ENCODE measurements around the gene DPRX.
"Not testable (repeated sequence)": the region's sequence is repeated elsewhere in the genome, so short reads cannot be mapped to it uniquely, and the experiment has no call there.

Gene DPRX

DNA sequence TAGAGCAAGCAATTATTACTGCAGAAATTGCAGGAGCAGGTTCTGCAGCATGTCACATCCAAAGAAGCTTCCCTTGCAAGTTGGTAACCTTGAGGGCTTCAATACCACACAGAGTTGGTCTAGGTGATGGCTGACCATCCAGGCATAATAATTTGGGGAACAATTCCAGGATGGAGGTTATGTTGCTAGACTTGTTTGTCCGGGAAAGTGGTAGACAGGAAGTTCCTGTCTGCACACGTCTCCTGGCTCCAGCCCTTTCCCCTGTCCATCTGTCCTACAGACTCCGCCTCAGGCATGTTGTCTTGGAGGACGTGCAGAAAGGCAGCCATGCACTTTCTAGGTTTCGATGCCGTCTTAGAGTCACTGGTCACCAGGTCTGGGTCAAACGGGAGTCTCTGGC, 26.0 kb downstream of the DPRX start:
- no peaks in the 10 kb centered on the region for H3K27me3 Mint-ChIP-seq
- CTCF ChIA-PET: no interaction called here
- DNase-seq: no peak

DNA sequence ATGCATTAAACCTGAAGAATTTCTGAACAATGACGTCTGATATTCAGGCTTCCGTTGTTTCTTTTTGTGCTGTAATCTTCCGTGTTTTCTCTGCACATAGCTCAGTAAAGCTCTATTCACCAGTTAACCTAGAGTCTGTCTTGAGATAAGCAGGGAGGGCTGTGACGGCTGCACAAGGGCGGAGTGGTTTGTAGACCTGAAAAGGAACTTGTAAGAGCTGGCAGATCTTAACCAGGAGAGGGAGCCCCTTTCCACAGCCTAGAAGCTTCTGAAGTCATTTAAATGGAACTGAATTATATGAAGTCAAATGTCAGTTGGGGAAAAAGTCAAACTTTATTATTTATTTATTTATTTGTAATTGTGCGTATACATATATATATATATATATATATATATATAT, 27.5 kb downstream of the DPRX start:
- H3K9me3 Mint-ChIP-seq: peaks cover 46% of the 10 kb centered on the region
- no peaks in the 10 kb centered on the region for H3K27me3 Mint-ChIP-seq
- no peaks in the 10 kb centered on the region for H3K36me3 Mint-ChIP-seq
- no peak for DNase-seq
- CTCF ChIA-PET: interaction anchor here (0.6 kb wide), 1 partner anchor 321 kb away, joined by 7 read pairs; no protein-coding TSS in a partner anchor
- H3K4me1 Mint-ChIP-seq: no peaks in the 10 kb centered on the region
- H3K27ac Mint-ChIP-seq: no peak overlapping the region
- H3K4me3 Mint-ChIP-seq: no peak overlapping the region

More for the DNA sequence above, 26.0 kb downstream of the DPRX start:
- Mint-ChIP-seq H3K4me1 (no peaks in the 10 kb centered on the region), H3K4me3 (no peak overlapping the region), H3K36me3 (peaks cover under 1% of the 10 kb centered on the region), H3K9me3 (peaks cover 43% of the 10 kb centered on the region), H3K27ac (no peak overlapping the region)

DNA sequence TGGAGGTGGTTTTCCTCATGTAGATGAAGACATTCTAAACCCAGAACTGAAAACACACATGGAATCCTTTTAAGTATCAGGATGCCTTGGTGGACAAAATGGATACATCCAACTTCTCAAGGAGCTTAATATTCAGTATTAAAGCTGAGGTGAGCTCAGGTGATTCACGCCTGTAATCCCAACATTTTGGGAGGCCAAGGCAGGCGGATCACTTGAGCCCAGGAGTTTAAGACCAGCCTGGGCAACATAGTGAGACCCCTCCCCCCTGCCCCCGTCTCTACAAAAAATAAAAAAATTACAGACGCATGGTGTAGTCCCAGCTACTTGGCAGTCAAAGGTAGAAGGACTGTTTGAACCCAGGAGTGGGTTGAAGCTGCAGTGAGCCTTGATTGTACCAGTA, 28.8 kb downstream of the DPRX start:
- Mint-ChIP-seq H3K27ac (no peak overlapping the region), H3K9me3 (peaks cover 41% of the 10 kb centered on the region), H3K4me3 (no peak overlapping the region), H3K36me3 (no peaks in the 10 kb centered on the region), H3K4me1 (no peaks in the 10 kb centered on the region), H3K27me3 (no peaks in the 10 kb centered on the region)
- DNase-seq: no peak
- CTCF ChIA-PET: no interaction called here

DNA sequence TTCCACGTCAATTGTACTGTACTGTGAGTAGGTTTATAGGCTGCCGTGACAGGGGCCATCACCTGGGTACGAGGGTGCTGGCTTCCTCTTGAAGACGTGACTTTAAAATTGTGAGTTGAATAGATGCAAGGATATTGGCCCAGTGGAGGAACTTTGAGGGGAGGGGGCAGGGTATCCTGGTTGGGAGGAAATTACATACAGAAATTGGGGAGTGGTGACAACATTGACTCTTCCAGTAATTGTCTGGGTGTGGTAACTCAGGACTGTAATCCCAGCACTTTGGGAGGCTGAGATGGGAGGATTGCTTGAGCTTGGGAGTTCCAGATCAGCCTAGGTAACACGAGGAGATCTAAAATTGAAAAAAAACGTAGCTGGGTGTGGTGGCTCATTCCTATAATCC, 30.4 kb downstream of the DPRX start:
- peaks cover 37% of the 10 kb centered on the region for H3K9me3 Mint-ChIP-seq
- H3K36me3 Mint-ChIP-seq: no peaks in the 10 kb centered on the region
- H3K27me3 Mint-ChIP-seq: no peaks in the 10 kb centered on the region
- CTCF ChIA-PET: no interaction called here
- no peak overlapping the region for H3K27ac Mint-ChIP-seq
- no peak for DNase-seq
- H3K4me1 Mint-ChIP-seq: no peaks in the 10 kb centered on the region
- H3K4me3 Mint-ChIP-seq: no peak overlapping the region

DNA sequence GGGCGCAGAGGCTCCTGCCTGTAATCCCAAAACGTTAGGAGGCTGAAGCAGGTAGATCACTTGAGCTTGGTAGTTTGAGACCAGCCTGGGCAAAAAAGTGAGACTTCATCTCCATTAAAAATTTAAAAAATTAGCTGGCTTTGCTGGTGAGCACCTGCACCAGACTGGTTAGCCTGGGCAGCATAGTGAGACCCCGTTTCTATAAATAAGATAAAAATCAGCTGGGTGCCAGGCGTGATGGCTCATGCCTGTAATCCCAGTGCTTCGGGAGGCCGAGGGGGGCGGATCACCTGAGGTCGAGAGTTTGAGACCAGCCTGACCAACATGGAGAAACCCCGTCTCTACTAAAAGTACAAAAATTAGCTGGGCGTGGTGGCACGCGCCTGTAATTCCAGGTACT, 32.4 kb downstream of the DPRX start:
- H3K27ac Mint-ChIP-seq: no peak overlapping the region
- no peaks in the 10 kb centered on the region for H3K36me3 Mint-ChIP-seq
- peaks cover 23% of the 10 kb centered on the region for H3K9me3 Mint-ChIP-seq
- no peak for DNase-seq
- CTCF ChIA-PET: no interaction called here
- no peak overlapping the region for H3K4me3 Mint-ChIP-seq
- no peaks in the 10 kb centered on the region for H3K4me1 Mint-ChIP-seq
- H3K27me3 Mint-ChIP-seq: no peaks in the 10 kb centered on the region

DNA sequence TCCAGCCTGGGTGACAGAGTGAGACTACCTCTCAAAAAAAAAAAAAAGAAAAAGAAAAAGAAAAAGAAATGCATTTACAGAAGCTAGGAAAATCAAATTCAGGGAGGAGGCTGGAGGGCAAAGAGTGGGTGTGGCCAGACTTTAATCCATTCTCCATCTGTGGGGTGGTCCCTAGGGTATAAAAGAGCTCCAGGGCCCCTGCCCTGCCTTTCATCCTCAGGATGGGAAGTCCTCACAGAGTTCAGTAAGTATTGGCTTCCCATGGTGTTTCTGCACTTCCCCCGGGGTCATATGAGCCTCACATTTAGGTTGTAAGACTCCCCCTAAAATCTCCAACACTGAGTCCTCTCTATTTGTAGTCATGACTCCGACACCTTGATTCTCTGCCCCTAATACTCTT, 33.0 kb downstream of the DPRX start:
- H3K27ac Mint-ChIP-seq: no peak overlapping the region
- no peaks in the 10 kb centered on the region for H3K27me3 Mint-ChIP-seq

DNA sequence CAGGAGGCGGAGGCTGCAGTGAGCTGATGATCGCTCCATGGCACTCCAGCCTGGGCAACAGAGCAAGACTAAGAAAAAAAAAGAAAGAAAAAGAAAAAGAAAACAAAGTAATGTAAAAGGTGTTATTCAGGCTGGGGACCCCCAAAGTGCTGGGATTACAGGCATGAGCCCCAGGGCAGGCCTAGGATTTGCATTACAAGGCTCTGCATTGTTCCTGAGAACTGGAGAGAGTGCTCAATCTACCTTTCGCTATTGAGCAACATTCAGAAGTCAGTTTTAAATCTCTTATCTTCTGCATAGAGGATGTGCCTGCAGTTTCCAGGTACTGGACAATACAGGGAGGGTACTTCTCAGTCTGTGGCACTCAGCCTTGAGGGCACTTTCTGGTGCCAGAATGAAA, 34.5 kb downstream of the DPRX start:
- H3K4me3 Mint-ChIP-seq, H3K36me3 Mint-ChIP-seq, CTCF ChIA-PET, H3K27me3 Mint-ChIP-seq, H3K27ac Mint-ChIP-seq, DNase-seq, H3K4me1 Mint-ChIP-seq: not testable (repeated sequence)
- peaks cover 19% of the 10 kb centered on the region for H3K9me3 Mint-ChIP-seq

More for the DNA sequence above, 33.0 kb downstream of the DPRX start:
- peaks cover 20% of the 10 kb centered on the region for H3K9me3 Mint-ChIP-seq
- CTCF ChIA-PET: no interaction called here
- H3K36me3 Mint-ChIP-seq: no peaks in the 10 kb centered on the region
- no peaks in the 10 kb centered on the region for H3K4me1 Mint-ChIP-seq
- DNase-seq: no peak
- H3K4me3 Mint-ChIP-seq: no peak overlapping the region

DNA sequence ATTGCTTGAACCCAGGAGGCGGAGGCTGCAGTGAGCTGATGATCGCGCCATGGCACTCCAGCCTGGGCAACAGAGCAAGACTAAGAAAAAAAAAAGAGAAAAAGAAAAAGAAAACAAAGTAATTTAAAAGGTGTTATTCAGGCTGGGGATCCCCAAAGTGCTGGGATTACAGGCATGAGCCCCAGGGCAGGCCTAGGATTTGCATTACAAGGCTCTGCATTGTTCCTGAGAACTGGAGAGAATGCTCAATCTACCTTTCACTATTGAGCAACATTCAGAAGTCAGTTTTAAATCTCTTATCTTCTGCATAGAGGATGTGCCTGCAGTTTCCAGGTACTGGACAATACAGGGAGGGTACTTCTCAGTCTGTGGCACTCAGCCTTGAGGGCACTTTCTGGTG, 37.0 kb downstream of the DPRX start:
- H3K27me3 Mint-ChIP-seq, H3K36me3 Mint-ChIP-seq, DNase-seq, CTCF ChIA-PET, H3K27ac Mint-ChIP-seq, H3K4me1 Mint-ChIP-seq, H3K4me3 Mint-ChIP-seq: not testable (repeated sequence)
- H3K9me3 Mint-ChIP-seq: peaks cover 12% of the 10 kb centered on the region

DNA sequence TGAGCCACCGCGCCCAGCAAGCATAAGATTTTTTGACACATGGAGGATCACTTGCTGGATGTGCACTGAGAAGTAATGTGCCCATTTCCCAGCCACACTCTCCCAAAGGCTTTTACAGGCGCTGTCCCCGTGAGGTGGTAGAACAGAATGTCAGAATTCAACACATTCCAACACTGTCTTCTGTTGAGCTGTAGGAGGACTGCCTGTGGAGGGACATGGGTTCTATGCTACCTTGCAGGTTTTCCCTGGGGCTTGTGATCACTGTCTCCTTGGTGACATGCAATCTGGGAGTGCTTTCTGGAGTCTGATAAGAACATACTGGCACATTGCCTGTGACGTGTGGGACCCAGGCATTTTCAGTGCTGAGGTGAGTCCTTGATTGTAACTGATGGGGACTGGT, 38.5 kb downstream of the DPRX start:
- CTCF ChIA-PET: no interaction called here

DNA sequence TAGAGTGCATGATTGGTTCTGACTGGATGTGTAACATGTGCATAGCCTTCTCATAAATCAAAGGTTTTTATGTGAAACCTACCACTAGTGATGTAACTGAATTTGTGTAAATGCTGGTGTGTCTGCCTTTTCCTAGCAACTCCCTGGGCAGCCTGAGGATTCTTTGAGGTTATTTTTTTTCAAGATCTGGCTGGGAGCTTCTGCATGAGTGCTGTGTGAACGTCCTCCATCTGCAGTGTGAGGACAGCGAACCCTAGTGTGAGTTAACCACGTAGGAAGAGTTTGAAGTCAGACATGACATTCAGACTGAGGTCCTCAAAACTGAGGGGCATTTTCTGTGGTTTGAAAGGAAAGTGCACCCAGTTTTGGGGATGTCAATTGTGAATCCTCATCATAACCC, 39.9 kb downstream of the DPRX start:
- Mint-ChIP-seq H3K9me3 (peaks cover 18% of the 10 kb centered on the region), H3K4me3 (no peak overlapping the region), H3K27ac (no peak overlapping the region), H3K27me3 (no peaks in the 10 kb centered on the region), H3K36me3 (no peaks in the 10 kb centered on the region), H3K4me1 (no peaks in the 10 kb centered on the region)
- CTCF ChIA-PET: no interaction called here
- no peak for DNase-seq

More for the DNA sequence above, 38.5 kb downstream of the DPRX start:
- DNase-seq: no peak
- Mint-ChIP-seq H3K27me3 (no peaks in the 10 kb centered on the region), H3K4me3 (no peak overlapping the region), H3K9me3 (peaks cover 13% of the 10 kb centered on the region), H3K4me1 (no peaks in the 10 kb centered on the region), H3K36me3 (no peaks in the 10 kb centered on the region), H3K27ac (no peak overlapping the region)
